WTC11 (cell line): ENCODE results near the gene QTRT2. TPM values are rescaled to one million over a fixed set of nuclear protein-coding genes. Genes with fewer than 3 reads are reported as not detected.

ENCODE experiments used
- ELF4 ChIP-seq: sonication (generic); formaldehyde crosslinking; IDR thresholded peaks from 2 replicates; pipeline ENCODE4 v1.8.1; 2022; ENCODE audit warnings: low read depth, mild to moderate bottlenecking, moderate library complexity, missing genetic modification reagents
- FOXP1 ChIP-seq: sonication (generic); formaldehyde crosslinking; IDR thresholded peaks from 2 replicates; pipeline ENCODE4 v1.8.0; 2022; ENCODE audit warnings: missing genetic modification reagents, mild to moderate bottlenecking, moderate library complexity, borderline replicate concordance
- GABPB1 ChIP-seq: sonication (generic); formaldehyde crosslinking; IDR thresholded peaks from 2 replicates; pipeline ENCODE4 v1.8.1; 2023; ENCODE audit warnings: mild to moderate bottlenecking, missing genetic modification reagents
- GRHL2 ChIP-seq: fragments of 250-450 bp; sonication (Bioruptor Pico); IDR thresholded peaks from 2 replicates; pipeline ENCODE4 v1.8.0; 2022; ENCODE audit warnings: mild to moderate bottlenecking, moderate library complexity; ENCODE audit not compliant: insufficient replicate concordance, severe bottlenecking
- GTF2I ChIP-seq: fragments of 250-450 bp; sonication (Bioruptor Pico); conservative IDR thresholded peaks from 2 replicates; pipeline ENCODE4 v1.4.0; 2021; ENCODE audit warnings: mild to moderate bottlenecking
- JAZF1 ChIP-seq: fragments of 250-450 bp; sonication (Bioruptor Pico); IDR thresholded peaks from 2 replicates; pipeline ENCODE4 v1.9.0; 2021; ENCODE audit warnings: moderate library complexity, mild to moderate bottlenecking, inconsistent platforms
- MXD4 ChIP-seq: fragments of 250-450 bp; sonication (Bioruptor Pico); IDR thresholded peaks from 2 replicates; pipeline ENCODE4 v1.8.0; 2021; ENCODE audit warnings: mild to moderate bottlenecking, moderate library complexity, borderline replicate concordance
- SMAD3 ChIP-seq: sonication (generic); formaldehyde crosslinking; IDR thresholded peaks from 2 replicates; pipeline ENCODE4 v1.8.0; 2022; ENCODE audit warnings: missing genetic modification reagents, mild to moderate bottlenecking, borderline replicate concordance
- SMAD4 ChIP-seq: sonication (generic); formaldehyde crosslinking; IDR thresholded peaks from 2 replicates; pipeline ENCODE4 v1.8.0; 2022; ENCODE audit warnings: mild to moderate bottlenecking, missing genetic modification reagents
- SOX15 ChIP-seq: fragments of 250-450 bp; sonication (Bioruptor Pico); IDR thresholded peaks from 2 replicates; pipeline ENCODE4 v1.9.0; 2021; ENCODE audit warnings: mild to moderate bottlenecking
- ZNF138 ChIP-seq: sonication (generic); formaldehyde crosslinking; conservative IDR thresholded peaks from 2 replicates; pipeline ENCODE4 v1.8.1; 2022; ENCODE audit warnings: mild to moderate bottlenecking, moderate library complexity, missing genetic modification reagents
- ZNF317 ChIP-seq: sonication (generic); formaldehyde crosslinking; IDR thresholded peaks from 2 replicates; pipeline ENCODE4 v1.8.1; 2023; ENCODE audit warnings: low read depth, mild to moderate bottlenecking, moderate library complexity, missing genetic modification reagents, borderline replicate concordance
- ZNF671 ChIP-seq: fragments of 250-450 bp; sonication (Bioruptor Pico); IDR thresholded peaks from 2 replicates; pipeline ENCODE4 v1.8.0; 2021; ENCODE audit warnings: mild to moderate bottlenecking
- total RNA-seq: library from RNA; stranded (reverse); gene quantifications from 3 replicates; pipeline ENCODE4 v1.2.3, GENCODE V29; 2021
- TF ChIP-seq, protein P1 (sequence below): sonication (generic); formaldehyde crosslinking; IDR thresholded peaks from 2 replicates; pipeline ENCODE4 v1.8.0; 2022; ENCODE audit warnings: missing genetic modification reagents
- TF ChIP-seq, protein P2 (sequence below): sonication (generic); formaldehyde crosslinking; IDR thresholded peaks from 2 replicates; pipeline ENCODE4 v1.8.0; 2023; ENCODE audit warnings: mild to moderate bottlenecking, missing genetic modification reagents
- TF ChIP-seq, protein P3 (sequence below): sonication (generic); formaldehyde crosslinking; IDR thresholded peaks from 2 replicates; pipeline ENCODE4 v1.8.0; 2022; ENCODE audit warnings: mild to moderate bottlenecking, missing genetic modification reagents
- TF ChIP-seq, protein P4 (sequence below): sonication (generic); formaldehyde crosslinking; IDR thresholded peaks from 2 replicates; pipeline ENCODE4 v1.8.1; 2023; ENCODE audit warnings: mild to moderate bottlenecking, missing genetic modification reagents, moderate library complexity
- TF ChIP-seq, protein P5 (sequence below): fragments of 250-450 bp; sonication (Bioruptor Pico); IDR thresholded peaks from 2 replicates; pipeline ENCODE4 v1.9.0; 2021; ENCODE audit warnings: mild to moderate bottlenecking, borderline replicate concordance
- TF ChIP-seq, protein P6 (sequence below): fragments of 250-450 bp; sonication (Bioruptor Pico); IDR thresholded peaks from 2 replicates; pipeline ENCODE4 v2.1.2; 2022; ENCODE audit warnings: mild to moderate bottlenecking, moderate library complexity
- TF ChIP-seq, protein P7 (sequence below): sonication (generic); formaldehyde crosslinking; IDR thresholded peaks from 2 replicates; pipeline ENCODE4 v1.8.1; 2023; ENCODE audit warnings: mild to moderate bottlenecking, missing genetic modification reagents, borderline replicate concordance

QTRT2 gene
- total RNA-seq, 1 experiment from 2014 or later = 40.0 TPM

DNA sequence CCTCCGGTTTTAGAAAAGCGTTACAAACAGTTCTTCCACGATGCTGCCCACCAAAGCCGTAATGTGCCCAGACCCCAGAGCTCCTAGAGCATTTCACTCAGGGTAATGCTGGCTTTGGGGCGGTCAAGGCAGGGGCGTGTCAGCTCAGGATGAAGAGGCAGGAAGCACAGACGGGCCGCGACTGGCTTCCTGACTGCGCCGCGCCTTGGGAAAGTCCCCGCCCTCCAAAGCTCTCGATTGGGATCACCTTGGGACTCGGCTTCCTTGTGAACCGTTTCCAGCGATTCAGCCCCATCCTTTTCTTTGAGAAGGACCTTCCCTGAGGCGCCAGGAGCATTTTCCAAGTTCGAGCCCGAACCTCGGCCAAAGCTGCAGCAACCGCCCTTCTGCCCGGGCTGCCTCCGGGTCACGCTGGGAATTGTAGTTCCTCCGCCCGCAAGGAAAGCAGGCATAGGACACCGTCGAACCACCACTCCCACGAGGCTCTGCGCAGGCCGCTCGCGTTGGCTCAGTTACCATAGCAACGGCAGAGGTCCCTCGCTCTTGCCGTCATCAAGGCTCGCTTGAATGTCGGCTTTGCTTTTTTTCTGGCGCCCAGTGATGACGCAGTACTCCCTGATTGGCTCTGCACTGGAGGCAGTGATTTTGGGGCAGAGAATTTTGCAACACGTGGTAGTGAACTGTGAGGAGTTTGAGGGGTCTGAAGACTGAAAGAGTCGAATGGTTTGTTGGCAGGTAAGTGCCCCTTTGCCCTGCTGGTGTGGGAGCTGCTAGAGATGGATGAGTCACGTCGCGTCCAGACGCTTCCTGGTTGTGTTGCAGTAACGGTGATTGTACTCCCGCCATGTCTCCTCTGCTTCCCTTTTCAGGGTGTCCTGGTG is at the start of gene QTRT2, which contains the start of gene CCDC191 (continued):
- TF ChIP-seq, protein P1, sequence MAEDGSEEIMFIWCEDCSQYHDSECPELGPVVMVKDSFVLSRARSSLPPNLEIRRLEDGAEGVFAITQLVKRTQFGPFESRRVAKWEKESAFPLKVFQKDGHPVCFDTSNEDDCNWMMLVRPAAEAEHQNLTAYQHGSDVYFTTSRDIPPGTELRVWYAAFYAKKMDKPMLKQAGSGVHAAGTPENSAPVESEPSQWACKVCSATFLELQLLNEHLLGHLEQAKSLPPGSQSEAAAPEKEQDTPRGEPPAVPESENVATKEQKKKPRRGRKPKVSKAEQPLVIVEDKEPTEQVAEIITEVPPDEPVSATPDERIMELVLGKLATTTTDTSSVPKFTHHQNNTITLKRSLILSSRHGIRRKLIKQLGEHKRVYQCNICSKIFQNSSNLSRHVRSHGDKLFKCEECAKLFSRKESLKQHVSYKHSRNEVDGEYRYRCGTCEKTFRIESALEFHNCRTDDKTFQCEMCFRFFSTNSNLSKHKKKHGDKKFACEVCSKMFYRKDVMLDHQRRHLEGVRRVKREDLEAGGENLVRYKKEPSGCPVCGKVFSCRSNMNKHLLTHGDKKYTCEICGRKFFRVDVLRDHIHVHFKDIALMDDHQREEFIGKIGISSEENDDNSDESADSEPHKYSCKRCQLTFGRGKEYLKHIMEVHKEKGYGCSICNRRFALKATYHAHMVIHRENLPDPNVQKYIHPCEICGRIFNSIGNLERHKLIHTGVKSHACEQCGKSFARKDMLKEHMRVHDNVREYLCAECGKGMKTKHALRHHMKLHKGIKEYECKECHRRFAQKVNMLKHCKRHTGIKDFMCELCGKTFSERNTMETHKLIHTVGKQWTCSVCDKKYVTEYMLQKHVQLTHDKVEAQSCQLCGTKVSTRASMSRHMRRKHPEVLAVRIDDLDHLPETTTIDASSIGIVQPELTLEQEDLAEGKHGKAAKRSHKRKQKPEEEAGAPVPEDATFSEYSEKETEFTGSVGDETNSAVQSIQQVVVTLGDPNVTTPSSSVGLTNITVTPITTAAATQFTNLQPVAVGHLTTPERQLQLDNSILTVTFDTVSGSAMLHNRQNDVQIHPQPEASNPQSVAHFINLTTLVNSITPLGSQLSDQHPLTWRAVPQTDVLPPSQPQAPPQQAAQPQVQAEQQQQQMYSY (CRISPR knock-in tag) = no peak
- TF ChIP-seq ZNF671 (CRISPR knock-in tag) (no peak), ZNF317 (CRISPR knock-in tag) (no peak), SOX15 (CRISPR knock-in tag) (no peak), GABPB1 (CRISPR knock-in tag) (no peak), SMAD4 (CRISPR knock-in tag) (no peak), MXD4 (CRISPR knock-in tag) (no peak), GTF2I (CRISPR knock-in tag) (no peak), GRHL2 (CRISPR knock-in tag) (no peak), SMAD3 (CRISPR knock-in tag) (peak; percentile 40; the same call in 1 of the 2 replicates), ZNF138 (CRISPR knock-in tag) (no peak), FOXP1 (0 out of 2 replicates have a peak, but pooled peaks have one; percentile 10), ELF4 (CRISPR knock-in tag) (no peak), JAZF1 (no peak)
- TF ChIP-seq, protein P2, sequence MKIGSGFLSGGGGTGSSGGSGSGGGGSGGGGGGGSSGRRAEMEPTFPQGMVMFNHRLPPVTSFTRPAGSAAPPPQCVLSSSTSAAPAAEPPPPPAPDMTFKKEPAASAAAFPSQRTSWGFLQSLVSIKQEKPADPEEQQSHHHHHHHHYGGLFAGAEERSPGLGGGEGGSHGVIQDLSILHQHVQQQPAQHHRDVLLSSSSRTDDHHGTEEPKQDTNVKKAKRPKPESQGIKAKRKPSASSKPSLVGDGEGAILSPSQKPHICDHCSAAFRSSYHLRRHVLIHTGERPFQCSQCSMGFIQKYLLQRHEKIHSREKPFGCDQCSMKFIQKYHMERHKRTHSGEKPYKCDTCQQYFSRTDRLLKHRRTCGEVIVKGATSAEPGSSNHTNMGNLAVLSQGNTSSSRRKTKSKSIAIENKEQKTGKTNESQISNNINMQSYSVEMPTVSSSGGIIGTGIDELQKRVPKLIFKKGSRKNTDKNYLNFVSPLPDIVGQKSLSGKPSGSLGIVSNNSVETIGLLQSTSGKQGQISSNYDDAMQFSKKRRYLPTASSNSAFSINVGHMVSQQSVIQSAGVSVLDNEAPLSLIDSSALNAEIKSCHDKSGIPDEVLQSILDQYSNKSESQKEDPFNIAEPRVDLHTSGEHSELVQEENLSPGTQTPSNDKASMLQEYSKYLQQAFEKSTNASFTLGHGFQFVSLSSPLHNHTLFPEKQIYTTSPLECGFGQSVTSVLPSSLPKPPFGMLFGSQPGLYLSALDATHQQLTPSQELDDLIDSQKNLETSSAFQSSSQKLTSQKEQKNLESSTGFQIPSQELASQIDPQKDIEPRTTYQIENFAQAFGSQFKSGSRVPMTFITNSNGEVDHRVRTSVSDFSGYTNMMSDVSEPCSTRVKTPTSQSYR (CRISPR knock-in tag) = no peak
- TF ChIP-seq, protein P3, sequence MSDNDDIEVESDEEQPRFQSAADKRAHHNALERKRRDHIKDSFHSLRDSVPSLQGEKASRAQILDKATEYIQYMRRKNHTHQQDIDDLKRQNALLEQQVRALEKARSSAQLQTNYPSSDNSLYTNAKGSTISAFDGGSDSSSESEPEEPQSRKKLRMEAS (CRISPR knock-in tag) = peak; percentile 98
- TF ChIP-seq, protein P4, sequence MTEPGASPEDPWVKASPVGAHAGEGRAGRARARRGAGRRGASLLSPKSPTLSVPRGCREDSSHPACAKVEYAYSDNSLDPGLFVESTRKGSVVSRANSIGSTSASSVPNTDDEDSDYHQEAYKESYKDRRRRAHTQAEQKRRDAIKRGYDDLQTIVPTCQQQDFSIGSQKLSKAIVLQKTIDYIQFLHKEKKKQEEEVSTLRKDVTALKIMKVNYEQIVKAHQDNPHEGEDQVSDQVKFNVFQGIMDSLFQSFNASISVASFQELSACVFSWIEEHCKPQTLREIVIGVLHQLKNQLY (CRISPR knock-in tag) = no peak
- TF ChIP-seq, protein P5, sequence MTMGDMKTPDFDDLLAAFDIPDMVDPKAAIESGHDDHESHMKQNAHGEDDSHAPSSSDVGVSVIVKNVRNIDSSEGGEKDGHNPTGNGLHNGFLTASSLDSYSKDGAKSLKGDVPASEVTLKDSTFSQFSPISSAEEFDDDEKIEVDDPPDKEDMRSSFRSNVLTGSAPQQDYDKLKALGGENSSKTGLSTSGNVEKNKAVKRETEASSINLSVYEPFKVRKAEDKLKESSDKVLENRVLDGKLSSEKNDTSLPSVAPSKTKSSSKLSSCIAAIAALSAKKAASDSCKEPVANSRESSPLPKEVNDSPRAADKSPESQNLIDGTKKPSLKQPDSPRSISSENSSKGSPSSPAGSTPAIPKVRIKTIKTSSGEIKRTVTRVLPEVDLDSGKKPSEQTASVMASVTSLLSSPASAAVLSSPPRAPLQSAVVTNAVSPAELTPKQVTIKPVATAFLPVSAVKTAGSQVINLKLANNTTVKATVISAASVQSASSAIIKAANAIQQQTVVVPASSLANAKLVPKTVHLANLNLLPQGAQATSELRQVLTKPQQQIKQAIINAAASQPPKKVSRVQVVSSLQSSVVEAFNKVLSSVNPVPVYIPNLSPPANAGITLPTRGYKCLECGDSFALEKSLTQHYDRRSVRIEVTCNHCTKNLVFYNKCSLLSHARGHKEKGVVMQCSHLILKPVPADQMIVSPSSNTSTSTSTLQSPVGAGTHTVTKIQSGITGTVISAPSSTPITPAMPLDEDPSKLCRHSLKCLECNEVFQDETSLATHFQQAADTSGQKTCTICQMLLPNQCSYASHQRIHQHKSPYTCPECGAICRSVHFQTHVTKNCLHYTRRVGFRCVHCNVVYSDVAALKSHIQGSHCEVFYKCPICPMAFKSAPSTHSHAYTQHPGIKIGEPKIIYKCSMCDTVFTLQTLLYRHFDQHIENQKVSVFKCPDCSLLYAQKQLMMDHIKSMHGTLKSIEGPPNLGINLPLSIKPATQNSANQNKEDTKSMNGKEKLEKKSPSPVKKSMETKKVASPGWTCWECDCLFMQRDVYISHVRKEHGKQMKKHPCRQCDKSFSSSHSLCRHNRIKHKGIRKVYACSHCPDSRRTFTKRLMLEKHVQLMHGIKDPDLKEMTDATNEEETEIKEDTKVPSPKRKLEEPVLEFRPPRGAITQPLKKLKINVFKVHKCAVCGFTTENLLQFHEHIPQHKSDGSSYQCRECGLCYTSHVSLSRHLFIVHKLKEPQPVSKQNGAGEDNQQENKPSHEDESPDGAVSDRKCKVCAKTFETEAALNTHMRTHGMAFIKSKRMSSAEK (CRISPR knock-in tag) = no peak
- TF ChIP-seq, protein P6, sequence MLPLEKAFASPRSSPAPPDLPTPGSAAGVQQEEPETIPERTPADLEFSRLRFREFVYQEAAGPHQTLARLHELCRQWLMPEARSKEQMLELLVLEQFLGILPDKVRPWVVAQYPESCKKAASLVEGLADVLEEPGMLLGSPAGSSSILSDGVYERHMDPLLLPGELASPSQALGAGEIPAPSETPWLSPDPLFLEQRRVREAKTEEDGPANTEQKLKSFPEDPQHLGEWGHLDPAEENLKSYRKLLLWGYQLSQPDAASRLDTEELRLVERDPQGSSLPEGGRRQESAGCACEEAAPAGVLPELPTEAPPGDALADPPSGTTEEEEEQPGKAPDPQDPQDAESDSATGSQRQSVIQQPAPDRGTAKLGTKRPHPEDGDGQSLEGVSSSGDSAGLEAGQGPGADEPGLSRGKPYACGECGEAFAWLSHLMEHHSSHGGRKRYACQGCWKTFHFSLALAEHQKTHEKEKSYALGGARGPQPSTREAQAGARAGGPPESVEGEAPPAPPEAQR (CRISPR knock-in tag) = no peak
- TF ChIP-seq, protein P7, sequence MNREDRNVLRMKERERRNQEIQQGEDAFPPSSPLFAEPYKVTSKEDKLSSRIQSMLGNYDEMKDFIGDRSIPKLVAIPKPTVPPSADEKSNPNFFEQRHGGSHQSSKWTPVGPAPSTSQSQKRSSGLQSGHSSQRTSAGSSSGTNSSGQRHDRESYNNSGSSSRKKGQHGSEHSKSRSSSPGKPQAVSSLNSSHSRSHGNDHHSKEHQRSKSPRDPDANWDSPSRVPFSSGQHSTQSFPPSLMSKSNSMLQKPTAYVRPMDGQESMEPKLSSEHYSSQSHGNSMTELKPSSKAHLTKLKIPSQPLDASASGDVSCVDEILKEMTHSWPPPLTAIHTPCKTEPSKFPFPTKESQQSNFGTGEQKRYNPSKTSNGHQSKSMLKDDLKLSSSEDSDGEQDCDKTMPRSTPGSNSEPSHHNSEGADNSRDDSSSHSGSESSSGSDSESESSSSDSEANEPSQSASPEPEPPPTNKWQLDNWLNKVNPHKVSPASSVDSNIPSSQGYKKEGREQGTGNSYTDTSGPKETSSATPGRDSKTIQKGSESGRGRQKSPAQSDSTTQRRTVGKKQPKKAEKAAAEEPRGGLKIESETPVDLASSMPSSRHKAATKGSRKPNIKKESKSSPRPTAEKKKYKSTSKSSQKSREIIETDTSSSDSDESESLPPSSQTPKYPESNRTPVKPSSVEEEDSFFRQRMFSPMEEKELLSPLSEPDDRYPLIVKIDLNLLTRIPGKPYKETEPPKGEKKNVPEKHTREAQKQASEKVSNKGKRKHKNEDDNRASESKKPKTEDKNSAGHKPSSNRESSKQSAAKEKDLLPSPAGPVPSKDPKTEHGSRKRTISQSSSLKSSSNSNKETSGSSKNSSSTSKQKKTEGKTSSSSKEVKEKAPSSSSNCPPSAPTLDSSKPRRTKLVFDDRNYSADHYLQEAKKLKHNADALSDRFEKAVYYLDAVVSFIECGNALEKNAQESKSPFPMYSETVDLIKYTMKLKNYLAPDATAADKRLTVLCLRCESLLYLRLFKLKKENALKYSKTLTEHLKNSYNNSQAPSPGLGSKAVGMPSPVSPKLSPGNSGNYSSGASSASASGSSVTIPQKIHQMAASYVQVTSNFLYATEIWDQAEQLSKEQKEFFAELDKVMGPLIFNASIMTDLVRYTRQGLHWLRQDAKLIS = no peak
